Osteoblast (primary cell): Measurements from ENCODE around the gene ALDH6A1. TPM values are rescaled to one million over a fixed set of nuclear protein-coding genes. Genes with fewer than 3 reads are reported as not detected.
A peak's percentile ranks its signal among the peaks of the same experiment; 100 is the strongest.

Source experiments
- DNase-seq: peaks from one replicate; pipeline ENCODE4 v3.0.0; 2011; ENCODE audit warnings: low spot score, mixed read lengths; ENCODE audit not compliant: insufficient read length; ENCODE audit errors: missing footprints
- H2AFZ ChIP-seq: 2 replicates; pipeline ENCODE4 v1.6.0; 2011; ENCODE audit warnings: mild to moderate bottlenecking, low read length
- H3K27ac ChIP-seq: 2 replicates; pipeline ENCODE4 v1.5.1; 2011; ENCODE audit warnings: mild to moderate bottlenecking, low read depth, low read length, moderate library complexity
- H3K27me3 ChIP-seq: 2 replicates; pipeline ENCODE4 v1.6.0; 2012; ENCODE audit warnings: mild to moderate bottlenecking, control low read depth, inconsistent platforms, low read length, moderate library complexity; ENCODE audit not compliant: insufficient read depth
- H3K36me3 ChIP-seq: 2 replicates; pipeline ENCODE4 v1.5.1; 2011; ENCODE audit warnings: mild to moderate bottlenecking, low read length, control low read depth, moderate library complexity; ENCODE audit not compliant: insufficient read depth
- H3K4me1 ChIP-seq: 2 replicates; pipeline ENCODE4 v1.5.1; 2011; ENCODE audit warnings: mild to moderate bottlenecking, low read length, control low read depth, moderate library complexity; ENCODE audit not compliant: insufficient read depth
- H3K4me2 ChIP-seq: 2 replicates; pipeline ENCODE4 v1.6.0; 2011; ENCODE audit warnings: mild to moderate bottlenecking, low read length; ENCODE audit not compliant: insufficient read depth
- H3K4me3 ChIP-seq: fragments of 200-600 bp; sonication (generic); 3 replicates; pipeline ENCODE4 v1.5.1; 2012; ENCODE audit warnings: mild to moderate bottlenecking, low read length, inconsistent platforms; ENCODE audit not compliant: insufficient read depth
- H3K79me2 ChIP-seq: 2 replicates; pipeline ENCODE4 v1.6.0; 2012; ENCODE audit warnings: mild to moderate bottlenecking, low read length, control low read depth, inconsistent platforms; ENCODE audit not compliant: insufficient read depth
- H3K9me3 ChIP-seq: 2 replicates; pipeline ENCODE4 v1.5.1; 2011; ENCODE audit warnings: low read depth, low read length, control low read depth
- H4K20me1 ChIP-seq: 2 replicates; pipeline ENCODE4 v1.6.0; 2012; ENCODE audit warnings: mild to moderate bottlenecking, low read length, control low read depth; ENCODE audit not compliant: insufficient read depth
- total RNA-seq: library from RNA; depleted of rRNA; stranded (reverse); fragments of >200 nt; gene quantifications from 2 replicates; pipeline ENCODE4 v1.2.3, GENCODE V29; 2012
- TF ChIP-seq, protein P1 (sequence below): IDR thresholded peaks from 2 replicates; pipeline ENCODE4 v1.5.1; 2011; ENCODE audit warnings: mild to moderate bottlenecking, low read depth, low read length, moderate library complexity; ENCODE audit errors: extremely low read depth

ALDH6A1 gene
- total RNA-seq, 1 donor = 31.5 TPM

DNA sequence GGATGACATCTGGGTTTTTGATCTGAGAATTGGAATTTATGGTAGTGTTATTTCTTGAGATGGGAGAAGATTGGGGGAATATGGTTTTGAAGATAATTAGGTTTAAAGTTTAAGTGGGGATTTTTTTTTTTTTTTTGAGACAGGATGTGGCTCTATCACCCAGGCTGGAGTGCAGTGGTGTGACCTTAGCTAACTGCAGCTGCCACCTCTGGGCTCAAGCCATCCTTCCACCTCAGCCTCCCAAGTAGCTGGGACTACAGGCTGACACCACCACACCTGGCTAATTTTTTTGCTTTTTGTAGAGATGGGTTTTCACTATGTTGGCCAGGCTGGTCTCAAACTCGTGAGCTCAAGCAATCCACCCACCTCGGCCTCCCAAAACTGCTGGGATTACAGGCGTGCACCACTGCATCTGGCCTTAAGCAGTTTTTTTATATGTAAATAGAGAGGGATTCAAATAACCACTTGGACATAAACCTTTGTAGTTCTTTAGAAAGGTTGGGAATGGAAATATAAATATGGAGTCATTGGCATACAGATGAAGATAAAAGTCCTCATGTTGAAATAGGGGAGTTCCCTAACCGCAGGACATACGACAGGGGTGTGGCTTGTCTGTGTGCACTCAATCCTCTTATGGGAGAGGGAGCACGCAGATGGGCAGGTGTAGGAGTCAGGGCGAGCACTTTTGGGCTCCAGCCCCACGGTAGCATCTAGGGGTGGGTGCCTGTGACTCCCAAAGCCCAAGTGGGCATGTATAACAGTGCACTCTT, 5.2 kb upstream of the ALDH6A1 start:
- Histone ChIP-seq H2AFZ (no peak overlapping the region), H3K79me2 (peaks cover 26% of the 10 kb centered on the region), H3K4me3 (no peak overlapping the region), H3K36me3 (no peaks in the 10 kb centered on the region), H3K27me3 (no peaks in the 10 kb centered on the region), H3K9me3 (no peaks in the 10 kb centered on the region), H4K20me1 (no peaks in the 10 kb centered on the region), H3K4me1 (peaks cover 9% of the 10 kb centered on the region), H3K4me2 (no peak overlapping the region), H3K27ac (no peak overlapping the region)
- DNase-seq = no peak
- TF ChIP-seq, protein P1, sequence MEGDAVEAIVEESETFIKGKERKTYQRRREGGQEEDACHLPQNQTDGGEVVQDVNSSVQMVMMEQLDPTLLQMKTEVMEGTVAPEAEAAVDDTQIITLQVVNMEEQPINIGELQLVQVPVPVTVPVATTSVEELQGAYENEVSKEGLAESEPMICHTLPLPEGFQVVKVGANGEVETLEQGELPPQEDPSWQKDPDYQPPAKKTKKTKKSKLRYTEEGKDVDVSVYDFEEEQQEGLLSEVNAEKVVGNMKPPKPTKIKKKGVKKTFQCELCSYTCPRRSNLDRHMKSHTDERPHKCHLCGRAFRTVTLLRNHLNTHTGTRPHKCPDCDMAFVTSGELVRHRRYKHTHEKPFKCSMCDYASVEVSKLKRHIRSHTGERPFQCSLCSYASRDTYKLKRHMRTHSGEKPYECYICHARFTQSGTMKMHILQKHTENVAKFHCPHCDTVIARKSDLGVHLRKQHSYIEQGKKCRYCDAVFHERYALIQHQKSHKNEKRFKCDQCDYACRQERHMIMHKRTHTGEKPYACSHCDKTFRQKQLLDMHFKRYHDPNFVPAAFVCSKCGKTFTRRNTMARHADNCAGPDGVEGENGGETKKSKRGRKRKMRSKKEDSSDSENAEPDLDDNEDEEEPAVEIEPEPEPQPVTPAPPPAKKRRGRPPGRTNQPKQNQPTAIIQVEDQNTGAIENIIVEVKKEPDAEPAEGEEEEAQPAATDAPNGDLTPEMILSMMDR = no peak

DNA sequence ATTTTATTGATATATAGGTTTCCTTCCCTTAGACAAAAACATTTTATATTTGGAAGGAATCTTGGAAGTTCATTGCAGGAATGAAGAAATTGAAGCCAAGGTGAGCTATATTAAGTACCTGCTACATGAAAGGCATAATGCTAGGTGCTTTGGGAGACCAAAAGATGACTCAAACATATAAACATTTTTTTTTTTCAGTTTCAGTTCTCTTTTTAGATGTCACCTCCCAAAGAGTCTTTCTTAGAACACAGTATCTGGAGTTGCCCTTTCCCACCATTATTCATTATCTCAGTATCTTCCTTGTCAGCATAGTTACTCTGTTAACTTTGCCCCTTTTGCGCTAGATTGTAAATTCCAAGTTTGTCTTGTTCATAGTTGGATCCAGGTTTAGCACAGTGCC, 1.6 kb upstream of the ALDH6A1 start:
- Histone ChIP-seq H3K4me3 (peak overlapping the region; percentile 96), H3K27ac (peak overlapping the region; percentile 87)

DNA sequence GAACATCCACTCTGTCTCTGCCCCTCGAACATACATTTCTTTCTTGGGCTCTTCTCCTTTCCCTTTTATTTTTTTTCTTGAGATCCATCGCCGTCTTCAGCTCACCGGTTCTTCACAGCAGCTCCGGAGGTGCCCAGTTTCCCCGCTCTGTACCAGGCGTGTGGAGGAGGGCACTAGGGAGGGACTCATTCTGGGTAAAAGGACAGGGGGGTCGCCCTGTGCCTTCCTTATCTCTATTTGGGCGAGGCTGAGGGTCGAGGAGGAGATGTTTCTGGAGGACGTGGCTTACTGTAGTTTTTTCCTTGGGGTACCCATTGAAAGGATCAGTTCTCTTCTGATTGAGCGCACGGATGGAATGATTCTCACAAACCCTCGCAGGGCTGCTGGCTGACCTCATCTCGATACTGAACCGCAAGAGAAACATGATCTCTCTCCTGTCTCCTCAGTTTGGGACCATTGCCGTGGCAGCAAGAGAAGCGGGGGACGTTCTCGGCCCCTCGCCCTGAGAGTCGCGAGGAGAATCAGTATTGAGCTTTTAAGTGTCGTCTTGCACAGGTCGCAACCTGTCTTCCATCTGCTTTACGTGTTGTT, 889 bp upstream of the ALDH6A1 start:
- Histone ChIP-seq H2AFZ (peak overlapping the region; percentile 98), H3K27ac (peak overlapping the region; percentile 87), H3K27me3 (no peaks in the 10 kb centered on the region), H3K4me1 (peaks cover 22% of the 10 kb centered on the region), H3K4me3 (peak overlapping the region; percentile 96), H3K9me3 (no peaks in the 10 kb centered on the region), H3K79me2 (peaks cover 29% of the 10 kb centered on the region), H3K36me3 (peaks cover 2% of the 10 kb centered on the region), H4K20me1 (no peaks in the 10 kb centered on the region), H3K4me2 (peak overlapping the region; percentile 98)
- peak; percentile 73 for DNase-seq
- TF ChIP-seq, protein P1 = no peak

More for the DNA sequence above, 1.6 kb upstream of the ALDH6A1 start:
- DNase-seq = no peak
- H2AFZ ChIP-seq = no peak overlapping the region
- TF ChIP-seq, protein P1 = no peak
- peak overlapping the region; percentile 98 for H3K4me2 ChIP-seq
- no peaks in the 10 kb centered on the region for H3K9me3 ChIP-seq
- H3K79me2 ChIP-seq = peaks cover 29% of the 10 kb centered on the region
- peaks cover 2% of the 10 kb centered on the region for H3K36me3 ChIP-seq
- peaks cover 22% of the 10 kb centered on the region for H3K4me1 ChIP-seq
- no peaks in the 10 kb centered on the region for H4K20me1 ChIP-seq
- H3K27me3 ChIP-seq = no peaks in the 10 kb centered on the region

DNA sequence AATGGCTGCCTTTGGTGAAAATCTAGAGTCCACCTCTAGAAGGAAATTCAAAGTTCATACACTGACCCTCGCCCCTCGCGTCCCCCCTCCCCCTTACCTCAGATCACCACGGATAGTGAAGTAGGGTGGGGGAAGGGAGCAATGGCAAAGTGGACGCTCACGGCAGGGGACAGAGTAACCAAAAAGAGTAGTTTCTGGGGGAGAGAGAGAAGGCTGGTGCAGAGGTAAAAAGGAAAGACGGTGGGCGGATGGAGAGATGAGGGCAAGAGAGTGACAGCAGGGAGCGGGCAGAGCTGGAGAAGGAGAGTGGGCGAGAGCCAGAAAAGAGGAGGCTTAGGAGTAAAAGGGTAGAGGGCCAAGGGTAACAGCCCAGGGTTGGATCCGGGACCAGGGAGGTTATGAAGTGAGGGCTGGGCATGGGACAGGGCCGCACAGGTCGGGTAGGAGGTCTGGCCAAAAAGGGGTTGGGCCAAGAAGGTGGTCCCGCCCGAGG, 423 bp downstream of the ALDH6A1 start:
- H3K4me2 ChIP-seq = peak overlapping the region; percentile 100
- peak overlapping the region; percentile 98 for H2AFZ ChIP-seq
- peaks cover 22% of the 10 kb centered on the region for H3K4me1 ChIP-seq
- H4K20me1 ChIP-seq = no peaks in the 10 kb centered on the region
- H3K79me2 ChIP-seq = peaks cover 23% of the 10 kb centered on the region
- peak; percentile 27 for DNase-seq
- H3K9me3 ChIP-seq = no peaks in the 10 kb centered on the region
- H3K27ac ChIP-seq = peak overlapping the region; percentile 73
- TF ChIP-seq, protein P1 = no peak
- H3K36me3 ChIP-seq = peaks cover 2% of the 10 kb centered on the region
- no peaks in the 10 kb centered on the region for H3K27me3 ChIP-seq
- H3K4me3 ChIP-seq = peak overlapping the region; percentile 96
